ENCODE results near the gene ACSM2A.
"Not testable (repeated sequence)": the region's sequence is repeated elsewhere in the genome, so short reads cannot be mapped to it uniquely, and the experiment has no call there.

DNA sequence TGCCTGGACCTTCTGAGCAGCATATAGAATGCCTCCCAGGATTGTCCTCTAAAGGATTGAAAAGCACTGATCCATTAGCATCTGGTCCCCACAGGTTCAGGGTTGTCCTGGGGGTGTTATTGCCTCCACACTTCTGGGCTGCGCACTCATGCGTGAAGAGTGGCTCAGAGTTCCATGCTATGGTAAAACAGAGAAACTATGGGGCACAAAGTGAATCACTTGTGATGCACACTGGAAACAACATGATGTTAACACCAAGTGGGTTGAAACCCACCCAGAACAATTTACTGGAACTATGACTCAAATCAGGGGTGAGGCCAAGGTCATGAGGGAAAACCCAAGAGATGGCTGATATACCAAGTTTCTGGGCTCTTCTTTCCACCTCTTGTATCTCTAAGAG is 18.6 kb downstream of the ACSM2A start:
- TF ChIP-seq, protein P1, sequence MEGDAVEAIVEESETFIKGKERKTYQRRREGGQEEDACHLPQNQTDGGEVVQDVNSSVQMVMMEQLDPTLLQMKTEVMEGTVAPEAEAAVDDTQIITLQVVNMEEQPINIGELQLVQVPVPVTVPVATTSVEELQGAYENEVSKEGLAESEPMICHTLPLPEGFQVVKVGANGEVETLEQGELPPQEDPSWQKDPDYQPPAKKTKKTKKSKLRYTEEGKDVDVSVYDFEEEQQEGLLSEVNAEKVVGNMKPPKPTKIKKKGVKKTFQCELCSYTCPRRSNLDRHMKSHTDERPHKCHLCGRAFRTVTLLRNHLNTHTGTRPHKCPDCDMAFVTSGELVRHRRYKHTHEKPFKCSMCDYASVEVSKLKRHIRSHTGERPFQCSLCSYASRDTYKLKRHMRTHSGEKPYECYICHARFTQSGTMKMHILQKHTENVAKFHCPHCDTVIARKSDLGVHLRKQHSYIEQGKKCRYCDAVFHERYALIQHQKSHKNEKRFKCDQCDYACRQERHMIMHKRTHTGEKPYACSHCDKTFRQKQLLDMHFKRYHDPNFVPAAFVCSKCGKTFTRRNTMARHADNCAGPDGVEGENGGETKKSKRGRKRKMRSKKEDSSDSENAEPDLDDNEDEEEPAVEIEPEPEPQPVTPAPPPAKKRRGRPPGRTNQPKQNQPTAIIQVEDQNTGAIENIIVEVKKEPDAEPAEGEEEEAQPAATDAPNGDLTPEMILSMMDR (IDR thresholded peaks at IDR 0.05 in 2 of 3, conservative IDR thresholded peaks at IDR 0.05 in 1 of 3; ENCODE audit: insufficient read depth in 2 of 3, low read depth in 1 of 3, low read length in 3 of 3) = not testable (repeated sequence)
- TF ChIP-seq, protein P2, sequence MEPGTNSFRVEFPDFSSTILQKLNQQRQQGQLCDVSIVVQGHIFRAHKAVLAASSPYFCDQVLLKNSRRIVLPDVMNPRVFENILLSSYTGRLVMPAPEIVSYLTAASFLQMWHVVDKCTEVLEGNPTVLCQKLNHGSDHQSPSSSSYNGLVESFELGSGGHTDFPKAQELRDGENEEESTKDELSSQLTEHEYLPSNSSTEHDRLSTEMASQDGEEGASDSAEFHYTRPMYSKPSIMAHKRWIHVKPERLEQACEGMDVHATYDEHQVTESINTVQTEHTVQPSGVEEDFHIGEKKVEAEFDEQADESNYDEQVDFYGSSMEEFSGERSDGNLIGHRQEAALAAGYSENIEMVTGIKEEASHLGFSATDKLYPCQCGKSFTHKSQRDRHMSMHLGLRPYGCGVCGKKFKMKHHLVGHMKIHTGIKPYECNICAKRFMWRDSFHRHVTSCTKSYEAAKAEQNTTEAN (CRISPR knock-in tag; IDR thresholded peaks at IDR 0.05) = not testable (repeated sequence)
- not testable (repeated sequence) for TF ChIP-seq RNF2 (IDR thresholded peaks at IDR 0.05); PHF20 (IDR thresholded peaks at IDR 0.05; ENCODE audit: partially characterized antibody); POLR2AphosphoS5 (IDR thresholded peaks at IDR 0.05; ENCODE audit: control insufficient read depth, insufficient read depth, low read depth, low read length); ATF1 (CRISPR knock-in tag; IDR thresholded peaks at IDR 0.05); ATF1 (tag; IDR thresholded peaks at IDR 0.05); TEAD4 (IDR thresholded peaks at IDR 0.05; ENCODE audit: low read length); TEAD4 (CRISPR knock-in tag; IDR thresholded peaks at IDR 0.05; ENCODE audit: borderline replicate concordance); TCF7L2 (IDR thresholded peaks at IDR 0.05; ENCODE audit: low read depth, low read length); RBBP5 (IDR thresholded peaks at IDR 0.05; ENCODE audit: borderline replicate concordance, insufficient read depth, low read length, poor library complexity, severe bottlenecking); ZNF232 (CRISPR knock-in tag; IDR thresholded peaks at IDR 0.05); NR2C1 (IDR thresholded peaks at IDR 0.05); NR2C1 (tag; IDR thresholded peaks at IDR 0.05); LCOR (CRISPR knock-in tag; IDR thresholded peaks at IDR 0.05)
- TF ChIP-seq, protein P3, sequence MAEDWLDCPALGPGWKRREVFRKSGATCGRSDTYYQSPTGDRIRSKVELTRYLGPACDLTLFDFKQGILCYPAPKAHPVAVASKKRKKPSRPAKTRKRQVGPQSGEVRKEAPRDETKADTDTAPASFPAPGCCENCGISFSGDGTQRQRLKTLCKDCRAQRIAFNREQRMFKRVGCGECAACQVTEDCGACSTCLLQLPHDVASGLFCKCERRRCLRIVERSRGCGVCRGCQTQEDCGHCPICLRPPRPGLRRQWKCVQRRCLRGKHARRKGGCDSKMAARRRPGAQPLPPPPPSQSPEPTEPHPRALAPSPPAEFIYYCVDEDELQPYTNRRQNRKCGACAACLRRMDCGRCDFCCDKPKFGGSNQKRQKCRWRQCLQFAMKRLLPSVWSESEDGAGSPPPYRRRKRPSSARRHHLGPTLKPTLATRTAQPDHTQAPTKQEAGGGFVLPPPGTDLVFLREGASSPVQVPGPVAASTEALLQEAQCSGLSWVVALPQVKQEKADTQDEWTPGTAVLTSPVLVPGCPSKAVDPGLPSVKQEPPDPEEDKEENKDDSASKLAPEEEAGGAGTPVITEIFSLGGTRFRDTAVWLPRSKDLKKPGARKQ (CRISPR knock-in tag; IDR thresholded peaks at IDR 0.05) = not testable (repeated sequence)
- TF ChIP-seq, protein P4, sequence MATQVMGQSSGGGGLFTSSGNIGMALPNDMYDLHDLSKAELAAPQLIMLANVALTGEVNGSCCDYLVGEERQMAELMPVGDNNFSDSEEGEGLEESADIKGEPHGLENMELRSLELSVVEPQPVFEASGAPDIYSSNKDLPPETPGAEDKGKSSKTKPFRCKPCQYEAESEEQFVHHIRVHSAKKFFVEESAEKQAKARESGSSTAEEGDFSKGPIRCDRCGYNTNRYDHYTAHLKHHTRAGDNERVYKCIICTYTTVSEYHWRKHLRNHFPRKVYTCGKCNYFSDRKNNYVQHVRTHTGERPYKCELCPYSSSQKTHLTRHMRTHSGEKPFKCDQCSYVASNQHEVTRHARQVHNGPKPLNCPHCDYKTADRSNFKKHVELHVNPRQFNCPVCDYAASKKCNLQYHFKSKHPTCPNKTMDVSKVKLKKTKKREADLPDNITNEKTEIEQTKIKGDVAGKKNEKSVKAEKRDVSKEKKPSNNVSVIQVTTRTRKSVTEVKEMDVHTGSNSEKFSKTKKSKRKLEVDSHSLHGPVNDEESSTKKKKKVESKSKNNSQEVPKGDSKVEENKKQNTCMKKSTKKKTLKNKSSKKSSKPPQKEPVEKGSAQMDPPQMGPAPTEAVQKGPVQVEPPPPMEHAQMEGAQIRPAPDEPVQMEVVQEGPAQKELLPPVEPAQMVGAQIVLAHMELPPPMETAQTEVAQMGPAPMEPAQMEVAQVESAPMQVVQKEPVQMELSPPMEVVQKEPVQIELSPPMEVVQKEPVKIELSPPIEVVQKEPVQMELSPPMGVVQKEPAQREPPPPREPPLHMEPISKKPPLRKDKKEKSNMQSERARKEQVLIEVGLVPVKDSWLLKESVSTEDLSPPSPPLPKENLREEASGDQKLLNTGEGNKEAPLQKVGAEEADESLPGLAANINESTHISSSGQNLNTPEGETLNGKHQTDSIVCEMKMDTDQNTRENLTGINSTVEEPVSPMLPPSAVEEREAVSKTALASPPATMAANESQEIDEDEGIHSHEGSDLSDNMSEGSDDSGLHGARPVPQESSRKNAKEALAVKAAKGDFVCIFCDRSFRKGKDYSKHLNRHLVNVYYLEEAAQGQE (IDR thresholded peaks at IDR 0.05; ENCODE audit: borderline replicate concordance) = not testable (repeated sequence)
- TF ChIP-seq, protein P4 (CRISPR knock-in tag; IDR thresholded peaks at IDR 0.05; ENCODE audit: low read depth) = not testable (repeated sequence)

Data from K562 (cell line).